GM12874 (cell line): ENCODE measurements around the gene HCK.

Experiments used
- TF ChIP-seq, protein P1 (sequence below): IDR thresholded peaks from 2 replicates; pipeline ENCODE4 v1.5.1; 2011; ENCODE audit warnings: low read depth, mild to moderate bottlenecking, control low read depth, low read length, moderate library complexity; ENCODE audit not compliant: insufficient read depth

The HCK gene

DNA sequence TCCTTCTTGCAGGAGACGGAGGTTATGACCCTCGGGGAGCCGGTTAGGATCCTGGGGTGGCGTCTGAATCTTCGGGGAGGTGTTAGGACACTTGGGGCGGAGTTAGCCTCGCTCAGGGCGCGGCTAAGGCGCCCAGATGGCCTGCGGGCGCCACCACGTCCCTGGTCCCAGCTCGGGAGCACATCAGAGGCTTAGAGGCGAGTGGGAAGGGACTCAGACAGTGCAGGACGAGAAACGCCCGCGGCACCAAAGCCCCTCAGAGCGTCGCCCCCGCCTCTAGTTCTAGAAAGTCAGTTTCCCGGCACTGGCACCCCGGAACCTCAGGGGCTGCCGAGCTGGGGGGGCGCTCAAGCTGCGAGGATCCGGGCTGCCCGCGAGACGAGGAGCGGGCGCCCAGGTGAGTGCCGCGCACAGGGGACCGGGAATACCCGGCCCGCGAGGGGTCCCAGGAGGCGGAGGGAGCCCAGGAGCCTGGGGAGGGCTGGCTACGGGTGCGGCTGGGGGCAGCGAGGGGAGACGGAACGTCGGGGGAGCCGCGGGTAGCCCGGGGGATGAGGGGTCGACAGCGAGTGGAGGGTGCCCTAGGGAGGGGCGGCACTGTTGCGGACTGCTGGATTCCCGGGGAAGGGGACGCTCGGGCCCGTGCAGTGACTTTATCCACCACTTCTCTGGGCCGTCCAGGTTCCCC, at the start of gene HCK:
Gene HCK, plus strand, starts transcription at position 153 of the 688 bp plus-strand sequence.
- TF ChIP-seq, protein P1, sequence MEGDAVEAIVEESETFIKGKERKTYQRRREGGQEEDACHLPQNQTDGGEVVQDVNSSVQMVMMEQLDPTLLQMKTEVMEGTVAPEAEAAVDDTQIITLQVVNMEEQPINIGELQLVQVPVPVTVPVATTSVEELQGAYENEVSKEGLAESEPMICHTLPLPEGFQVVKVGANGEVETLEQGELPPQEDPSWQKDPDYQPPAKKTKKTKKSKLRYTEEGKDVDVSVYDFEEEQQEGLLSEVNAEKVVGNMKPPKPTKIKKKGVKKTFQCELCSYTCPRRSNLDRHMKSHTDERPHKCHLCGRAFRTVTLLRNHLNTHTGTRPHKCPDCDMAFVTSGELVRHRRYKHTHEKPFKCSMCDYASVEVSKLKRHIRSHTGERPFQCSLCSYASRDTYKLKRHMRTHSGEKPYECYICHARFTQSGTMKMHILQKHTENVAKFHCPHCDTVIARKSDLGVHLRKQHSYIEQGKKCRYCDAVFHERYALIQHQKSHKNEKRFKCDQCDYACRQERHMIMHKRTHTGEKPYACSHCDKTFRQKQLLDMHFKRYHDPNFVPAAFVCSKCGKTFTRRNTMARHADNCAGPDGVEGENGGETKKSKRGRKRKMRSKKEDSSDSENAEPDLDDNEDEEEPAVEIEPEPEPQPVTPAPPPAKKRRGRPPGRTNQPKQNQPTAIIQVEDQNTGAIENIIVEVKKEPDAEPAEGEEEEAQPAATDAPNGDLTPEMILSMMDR, result no peak

- TF ChIP-seq, protein P1, result no peak
Observed at GRCh38 chr20:32003325-32003724, 48.7 kb upstream of the HCK start.

- TF ChIP-seq, protein P1, result no peak
Observed at GRCh38 chr20:32004963-32005362, 47.1 kb upstream of the HCK start.

DNA sequence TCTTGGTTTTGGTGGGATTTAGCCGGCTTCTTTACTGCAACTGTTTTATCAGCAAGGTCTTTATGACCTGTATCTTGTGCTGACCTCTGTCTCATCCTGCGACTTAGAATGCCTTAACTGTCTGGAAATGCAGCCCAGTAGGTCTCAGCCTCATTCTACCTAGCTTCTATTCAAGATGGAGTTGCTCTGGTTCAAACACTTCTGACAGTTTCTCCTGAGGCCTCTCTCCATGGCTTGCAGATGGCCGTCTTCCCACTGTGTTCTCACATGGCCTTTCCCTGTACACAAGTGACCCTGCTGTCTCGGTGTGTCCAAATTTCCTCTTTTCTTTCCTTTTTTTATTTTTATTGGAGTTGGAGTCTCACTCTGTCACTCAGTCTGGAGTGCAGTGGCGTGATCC, 46.0 kb upstream of the HCK start:
- TF ChIP-seq, protein P1, result no peak

DNA sequence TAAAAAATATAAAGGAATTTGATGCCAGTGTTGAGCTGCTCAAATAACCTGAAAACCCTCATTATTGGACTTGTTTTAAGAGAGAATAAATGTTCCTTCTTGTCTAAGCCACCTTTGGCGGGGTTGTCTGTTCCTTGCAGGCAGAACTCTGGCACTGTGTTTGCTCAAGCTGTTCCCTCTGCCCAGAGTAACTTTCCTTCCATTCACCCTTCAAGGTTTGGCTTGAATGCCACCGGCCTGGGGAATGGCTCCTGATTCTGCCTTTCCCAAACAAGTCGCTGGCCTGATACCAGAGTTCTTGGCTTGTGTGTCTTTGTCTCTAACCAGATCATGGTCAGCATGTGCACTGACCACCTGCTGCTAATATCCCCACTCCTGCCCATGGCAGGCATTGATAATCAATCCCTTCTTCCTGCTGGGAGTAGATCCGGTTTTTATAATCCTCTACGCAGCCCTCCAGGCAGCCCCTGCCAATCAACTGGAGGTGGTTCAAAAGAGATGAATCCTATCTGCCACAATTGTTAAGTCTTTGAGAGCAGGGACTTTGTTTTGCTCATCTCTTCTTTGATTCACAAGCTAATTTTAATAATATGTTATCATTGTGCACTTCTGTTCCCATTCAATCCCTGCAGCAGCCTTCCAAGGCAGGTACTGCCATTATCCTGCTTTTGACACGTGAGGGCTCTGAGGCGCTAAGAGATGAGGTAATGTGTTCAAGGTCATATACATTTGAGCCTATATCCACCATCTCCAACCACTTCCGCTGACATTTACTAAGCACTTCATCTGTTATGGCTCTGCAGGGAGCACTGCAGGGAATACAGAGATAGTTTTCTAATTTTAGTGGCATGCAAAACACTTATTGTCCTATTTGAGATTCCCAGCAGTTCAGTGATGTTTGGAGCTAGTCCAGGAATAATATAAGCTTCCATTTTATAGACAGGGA, 44.9 kb upstream of the HCK start:
- TF ChIP-seq, protein P1, result no peak

DNA sequence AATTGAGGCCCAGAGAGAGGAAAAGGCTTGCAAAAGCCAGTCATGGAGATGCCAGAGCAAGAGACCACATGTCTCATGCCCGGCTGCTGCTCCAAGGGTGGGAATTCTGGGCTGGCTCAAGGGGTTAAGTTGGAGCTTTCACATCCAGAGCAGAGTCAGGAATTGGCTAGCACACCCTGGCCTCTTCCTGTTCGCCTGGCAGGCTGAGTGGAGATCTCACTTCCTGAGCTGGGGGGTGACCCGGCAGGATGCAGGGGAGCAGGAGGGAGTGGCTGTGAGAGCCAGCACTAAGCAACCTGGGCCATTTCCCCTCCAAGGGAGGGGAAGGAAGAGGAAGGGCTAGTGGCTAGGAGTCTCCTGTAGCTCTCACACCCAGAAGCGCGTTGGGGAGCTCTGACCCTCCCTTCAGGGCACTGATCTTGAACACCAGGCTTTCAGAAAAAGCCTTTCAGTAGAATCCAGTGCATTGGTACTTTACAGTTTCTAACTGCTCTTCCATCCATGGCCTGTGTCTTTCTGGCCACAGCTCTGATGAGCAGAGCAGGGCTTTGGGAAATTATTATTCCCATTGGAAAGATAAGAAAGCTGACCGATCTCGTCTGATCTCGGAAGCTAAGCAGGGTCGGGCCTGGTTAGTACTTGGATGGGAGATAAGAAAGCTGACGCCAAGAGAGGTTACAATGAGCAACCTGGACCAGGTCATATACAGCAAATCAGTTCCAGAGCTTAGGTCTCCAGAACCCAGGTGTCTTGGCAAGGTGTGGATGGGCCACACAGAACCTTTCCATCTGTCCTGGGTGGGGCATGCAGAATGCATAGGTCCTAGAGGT, 44.0 kb upstream of the HCK start:
- TF ChIP-seq, protein P1, result no peak

GRCh38 chr20:32009564-32009963, 42.5 kb upstream of the HCK start:
- TF ChIP-seq, protein P1, result no peak
